Karpas-422 (cell line): ENCODE results near the gene HEPHL1. TPM values are rescaled to one million over a fixed set of nuclear protein-coding genes. Genes with fewer than 3 reads are reported as not detected.
A peak's percentile ranks its signal among the peaks of the same experiment; 100 is the strongest.

Experiments used
- DNase-seq: peaks from one replicate; pipeline ENCODE4 v3.0.0-alpha.2; 2015
- H2AFZ ChIP-seq: fragments of 200-600 bp; sonication (generic); 2 replicates; pipeline ENCODE4 v1.6.1; 2014; ENCODE audit warnings: antibody characterized with exemption, low read length, mixed read lengths
- H3K27ac ChIP-seq: fragments of 200-600 bp; sonication (generic); 2 replicates; pipeline ENCODE4 v1.5.1; 2014; ENCODE audit warnings: mild to moderate bottlenecking, low read length, moderate library complexity
- H3K27me3 ChIP-seq: fragments of 200-600 bp; sonication (generic); 2 replicates; pipeline ENCODE4 v1.6.1; 2014; ENCODE audit warnings: low read length, mixed read lengths
- H3K36me3 ChIP-seq: fragments of 200-600 bp; sonication (generic); 2 replicates; pipeline ENCODE4 v1.6.1; 2014; ENCODE audit warnings: low read length, mixed read lengths; ENCODE audit not compliant: insufficient read depth
- H3K4me1 ChIP-seq: fragments of 200-600 bp; sonication (generic); 2 replicates; pipeline ENCODE4 v1.6.1; 2014; ENCODE audit warnings: mild to moderate bottlenecking, low read length, mixed read lengths
- H3K4me2 ChIP-seq: fragments of 200-600 bp; sonication (generic); 2 replicates; pipeline ENCODE4 v1.6.1; 2014; ENCODE audit warnings: low read length, low read depth, mild to moderate bottlenecking; ENCODE audit not compliant: poor library complexity, severe bottlenecking
- H3K4me3 ChIP-seq: fragments of 200-600 bp; sonication (generic); 2 replicates; pipeline ENCODE4 v1.5.1; 2014; ENCODE audit warnings: mild to moderate bottlenecking, antibody characterized with exemption, low read length, mixed read lengths
- H3K79me2 ChIP-seq: fragments of 200-600 bp; sonication (generic); 2 replicates; pipeline ENCODE4 v1.6.1; 2014; ENCODE audit warnings: mild to moderate bottlenecking, low read length, mixed read lengths
- H3K9ac ChIP-seq: fragments of 200-600 bp; sonication (generic); 2 replicates; pipeline ENCODE4 v1.6.0; 2014; ENCODE audit warnings: low read length
- H3K9me2 ChIP-seq: fragments of 200-600 bp; sonication (generic), shearing (Covaris generic); replicated peaks from 2 replicates; pipeline ENCODE4 v1.6.0; 2014; ENCODE audit warnings: mild to moderate bottlenecking, low read length, moderate library complexity; ENCODE audit not compliant: insufficient read depth
- H3K9me3 ChIP-seq: fragments of 300-700, 200-600 bp; sonication (generic); 2 replicates; pipeline ENCODE4 v1.6.1; 2014; ENCODE audit warnings: low read length, mixed read lengths
- H4K20me1 ChIP-seq: fragments of 200-600 bp; sonication (generic); 2 replicates; pipeline ENCODE4 v1.6.1; 2014; ENCODE audit warnings: mild to moderate bottlenecking, antibody characterized with exemption, low read length, low read depth; ENCODE audit not compliant: insufficient read depth
- total RNA-seq: library from RNA; depleted of rRNA; stranded (reverse); fragments of >200 nt; shearing (Covaris generic); gene quantifications from 2 replicates; pipeline ENCODE4 v1.2.3, GENCODE V29; 2014; ENCODE audit warnings: low replicate concordance

HEPHL1 gene
- total RNA-seq, 1 experiment from 2014 or later, result not detected

GRCh38 chr11:93984936-93985335 lies 36.2 kb upstream of the HEPHL1 start:
- Histone ChIP-seq H3K27me3 (0 out of 2 replicates have a peak, but pooled peaks cover 2% of the 10 kb centered on the region), H3K27ac (peak overlapping the region; percentile 38), H3K4me1 (peaks cover 10% of the 10 kb centered on the region; the same call in 1 of the 2 replicates), H3K9ac (no peak overlapping the region), H3K9me3 (no peaks in the 10 kb centered on the region), H3K9me2 (no peaks in the 10 kb centered on the region), H3K4me2 (no peak overlapping the region), H3K79me2 (no peaks in the 10 kb centered on the region), H4K20me1 (no peaks in the 10 kb centered on the region), H2AFZ (no peak overlapping the region), H3K4me3 (no peak overlapping the region), H3K36me3 (no peaks in the 10 kb centered on the region)
- DNase-seq, result no peak

- H3K27ac ChIP-seq, result no peak overlapping the region
- no peaks in the 10 kb centered on the region for H3K36me3 ChIP-seq
- DNase-seq, result no peak
- H3K4me2 ChIP-seq, result no peak overlapping the region
- H3K79me2 ChIP-seq, result no peaks in the 10 kb centered on the region
- H3K9me3 ChIP-seq, result no peaks in the 10 kb centered on the region
- H3K9ac ChIP-seq, result no peak overlapping the region
- H3K9me2 ChIP-seq, result no peaks in the 10 kb centered on the region
- no peak overlapping the region for H3K4me3 ChIP-seq
- peaks cover 10% of the 10 kb centered on the region; the same call in 1 of the 2 replicates for H3K4me1 ChIP-seq
- H4K20me1 ChIP-seq, result no peaks in the 10 kb centered on the region
- H3K27me3 ChIP-seq, result peaks cover 7% of the 10 kb centered on the region; the same call in 1 of the 2 replicates
- no peak overlapping the region for H2AFZ ChIP-seq
Measured at GRCh38 chr11:93986716-93987115, 34.4 kb upstream of the HEPHL1 start.

GRCh38 chr11:93988455-93988854 lies 32.7 kb upstream of the HEPHL1 start:
- no peaks in the 10 kb centered on the region for H4K20me1 ChIP-seq
- H3K36me3 ChIP-seq, result no peaks in the 10 kb centered on the region; the same call in 1 of the 2 replicates
- no peak overlapping the region for H3K4me3 ChIP-seq
- no peak overlapping the region for H2AFZ ChIP-seq
- H3K9me2 ChIP-seq, result no peaks in the 10 kb centered on the region
- peaks cover 13% of the 10 kb centered on the region; the same call in 1 of the 2 replicates for H3K27me3 ChIP-seq
- H3K4me1 ChIP-seq, result peaks cover 8% of the 10 kb centered on the region; the same call in 1 of the 2 replicates
- no peak overlapping the region for H3K9ac ChIP-seq
- H3K79me2 ChIP-seq, result no peaks in the 10 kb centered on the region
- DNase-seq, result no peak
- no peak overlapping the region for H3K27ac ChIP-seq
- peaks cover 4% of the 10 kb centered on the region for H3K9me3 ChIP-seq
- no peak overlapping the region for H3K4me2 ChIP-seq

- peaks cover 13% of the 10 kb centered on the region; the same call in 1 of the 2 replicates for H3K27me3 ChIP-seq
- peaks cover 8% of the 10 kb centered on the region for H3K9me3 ChIP-seq
- H4K20me1 ChIP-seq, result no peaks in the 10 kb centered on the region
- no peak for DNase-seq
- no peak overlapping the region for H3K4me3 ChIP-seq
- no peak overlapping the region for H2AFZ ChIP-seq
- no peak overlapping the region for H3K9ac ChIP-seq
- H3K4me2 ChIP-seq, result no peak overlapping the region
- peaks cover 8% of the 10 kb centered on the region; the same call in 1 of the 2 replicates for H3K4me1 ChIP-seq
- no peak overlapping the region for H3K27ac ChIP-seq
- no peaks in the 10 kb centered on the region for H3K79me2 ChIP-seq
- no peaks in the 10 kb centered on the region for H3K9me2 ChIP-seq
- H3K36me3 ChIP-seq, result no peaks in the 10 kb centered on the region; the same call in 1 of the 2 replicates
Measured at GRCh38 chr11:93988912-93989311, 32.2 kb upstream of the HEPHL1 start.

- H3K9me3 ChIP-seq, result peaks cover 8% of the 10 kb centered on the region
- no peaks in the 10 kb centered on the region; the same call in 1 of the 2 replicates for H3K36me3 ChIP-seq
- no peaks in the 10 kb centered on the region for H3K79me2 ChIP-seq
- no peak overlapping the region for H3K27ac ChIP-seq
- no peak overlapping the region for H3K4me3 ChIP-seq
- no peak overlapping the region for H3K4me2 ChIP-seq
- H3K4me1 ChIP-seq, result no peaks in the 10 kb centered on the region
- H3K27me3 ChIP-seq, result peaks cover 11% of the 10 kb centered on the region; the same call in 1 of the 2 replicates
- no peak overlapping the region for H2AFZ ChIP-seq
- H3K9me2 ChIP-seq, result no peaks in the 10 kb centered on the region
- no peak overlapping the region for H3K9ac ChIP-seq
- no peak for DNase-seq
- H4K20me1 ChIP-seq, result no peaks in the 10 kb centered on the region
Measured at GRCh38 chr11:93993747-93994146, 27.4 kb upstream of the HEPHL1 start.

GRCh38 chr11:93997741-93998140 lies 23.4 kb upstream of the HEPHL1 start:
- H4K20me1 ChIP-seq, result no peaks in the 10 kb centered on the region
- 0 out of 2 replicates have a peak, but pooled peaks cover 6% of the 10 kb centered on the region for H3K27me3 ChIP-seq
- H3K27ac ChIP-seq, result no peak overlapping the region
- H3K36me3 ChIP-seq, result no peaks in the 10 kb centered on the region; the same call in 1 of the 2 replicates
- no peak overlapping the region for H3K4me2 ChIP-seq
- no peaks in the 10 kb centered on the region for H3K4me1 ChIP-seq
- no peak overlapping the region for H2AFZ ChIP-seq
- H3K9ac ChIP-seq, result no peak overlapping the region
- no peaks in the 10 kb centered on the region for H3K9me2 ChIP-seq
- H3K9me3 ChIP-seq, result peaks cover 8% of the 10 kb centered on the region
- H3K79me2 ChIP-seq, result no peaks in the 10 kb centered on the region
- DNase-seq, result no peak
- H3K4me3 ChIP-seq, result no peak overlapping the region

GRCh38 chr11:94000659-94001058 lies 20.5 kb upstream of the HEPHL1 start:
- no peak for DNase-seq
- no peak overlapping the region for H2AFZ ChIP-seq

GRCh38 chr11:94002226-94002625 lies 18.9 kb upstream of the HEPHL1 start:
- Histone ChIP-seq H3K27ac (no peak overlapping the region), H2AFZ (no peak overlapping the region), H4K20me1 (no peaks in the 10 kb centered on the region), H3K36me3 (no peaks in the 10 kb centered on the region), H3K4me3 (no peak overlapping the region), H3K9ac (no peak overlapping the region), H3K9me3 (no peaks in the 10 kb centered on the region), H3K27me3 (no peaks in the 10 kb centered on the region), H3K4me1 (no peaks in the 10 kb centered on the region), H3K4me2 (no peak overlapping the region), H3K9me2 (no peaks in the 10 kb centered on the region), H3K79me2 (no peaks in the 10 kb centered on the region)
- no peak for DNase-seq

More at GRCh38 chr11:94000659-94001058, 20.5 kb upstream of the HEPHL1 start:
- Histone ChIP-seq H3K27me3 (no peaks in the 10 kb centered on the region), H4K20me1 (no peaks in the 10 kb centered on the region), H3K79me2 (no peaks in the 10 kb centered on the region), H3K4me3 (no peak overlapping the region), H3K4me2 (no peak overlapping the region), H3K4me1 (no peaks in the 10 kb centered on the region), H3K9me2 (no peaks in the 10 kb centered on the region), H3K36me3 (no peaks in the 10 kb centered on the region), H3K27ac (no peak overlapping the region), H3K9me3 (no peaks in the 10 kb centered on the region), H3K9ac (no peak overlapping the region)
